Measurements from ENCODE around the gene MFSD1. TPM values are rescaled to one million over a fixed set of nuclear protein-coding genes. Genes with fewer than 3 reads are reported as not detected.

Gene MFSD1
- polyA plus RNA-seq, 1 of the 3 experiments (the other 2 are of a cell fraction), result 44.9 TPM

DNA sequence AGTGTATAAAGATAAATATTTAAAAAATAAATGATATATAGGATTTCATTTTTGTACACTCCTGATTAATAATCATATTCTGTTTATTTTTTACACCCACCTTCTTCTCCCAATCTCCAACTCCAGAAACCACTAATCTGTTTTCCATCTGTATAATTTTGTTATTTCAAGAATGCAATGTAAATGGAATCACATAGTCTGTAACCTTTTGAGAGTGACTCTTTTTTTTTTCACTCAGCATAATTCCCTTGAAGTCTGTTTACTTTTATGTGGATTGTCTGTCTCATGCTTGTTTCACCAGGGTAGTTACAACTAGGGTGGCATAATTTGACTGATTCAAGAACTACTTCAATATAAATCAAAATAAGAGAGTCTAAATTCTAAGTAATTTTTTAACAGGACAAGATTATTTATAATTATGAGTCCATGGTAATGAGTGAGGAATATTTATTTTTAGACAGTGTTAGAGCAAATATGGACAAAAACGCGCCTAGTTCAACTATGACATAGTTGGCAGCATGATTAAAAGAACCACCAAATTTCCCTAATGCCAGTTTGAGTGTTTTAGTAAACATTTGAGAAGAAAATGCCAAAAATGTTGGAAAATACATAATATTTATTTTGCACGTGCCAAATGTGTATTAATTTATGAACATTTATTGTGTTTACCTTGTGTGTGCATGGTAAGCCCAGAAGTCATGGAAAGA lies 19.4 kb upstream of the MFSD1 start:
- H3K4me2 ChIP-seq, result no peak overlapping the region
- H3K9ac ChIP-seq, result no peak overlapping the region

DNA sequence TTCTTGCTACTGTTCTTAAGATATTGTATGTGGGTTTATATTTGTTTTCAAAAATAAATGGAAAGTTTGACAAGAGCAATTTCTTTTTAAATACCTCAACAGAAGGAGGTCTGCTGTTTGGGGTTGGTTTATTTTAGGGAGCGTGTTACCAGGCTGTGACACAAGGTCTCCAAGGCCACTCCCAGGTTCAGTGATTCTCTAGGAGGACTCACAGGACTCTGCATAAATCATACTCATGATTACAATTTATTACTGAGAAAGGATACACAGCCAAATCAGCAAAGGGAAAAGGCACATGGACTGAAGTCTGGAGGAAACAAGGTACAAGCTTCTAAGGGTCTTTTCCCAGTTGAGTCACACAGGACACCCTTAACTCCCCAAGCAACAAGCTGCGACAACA lies 18.8 kb upstream of the MFSD1 start:
- TF ChIP-seq MEF2A (IDR thresholded peaks at IDR 0.05; ENCODE audit: borderline replicate concordance, low read depth) (no peak), EZH2phosphoT487 (IDR thresholded peaks at IDR 0.05; ENCODE audit: borderline replicate concordance, low read depth) (no peak), CHD2 (IDR thresholded peaks at IDR 0.05; ENCODE audit: low read length, partially characterized antibody) (no peak), SIN3A (IDR thresholded peaks at IDR 0.05; ENCODE audit: borderline replicate concordance, low read depth, low read length) (no peak), FOXJ3 (CRISPR knock-in tag; IDR thresholded peaks at IDR 0.05) (no peak), GATA2 (CRISPR knock-in tag; IDR thresholded peaks at IDR 0.05) (no peak), RXRA (IDR thresholded peaks at IDR 0.05; ENCODE audit: borderline replicate concordance, low read depth) (no peak), RAD21 (IDR thresholded peaks at IDR 0.05; ENCODE audit: low read length) (no peak)
- TF ChIP-seq, protein P1, sequence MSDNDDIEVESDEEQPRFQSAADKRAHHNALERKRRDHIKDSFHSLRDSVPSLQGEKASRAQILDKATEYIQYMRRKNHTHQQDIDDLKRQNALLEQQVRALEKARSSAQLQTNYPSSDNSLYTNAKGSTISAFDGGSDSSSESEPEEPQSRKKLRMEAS (IDR thresholded peaks at IDR 0.05; ENCODE audit: low read depth), result no peak
- CTCF ChIA-PET, result interaction anchor here (1.0 kb wide), 1 partner anchor 18 kb away, joined by 3 read pairs; no protein-coding TSS in a partner anchor
- Histone ChIP-seq H3K4me2 (no peak overlapping the region), H3K9me2 (no peaks in the 10 kb centered on the region), H3K36me3 (replicated peaks in 1 of 2; ENCODE audit: control insufficient read depth in 1 of 2, insufficient read depth in 2 of 2, low read length in 1 of 2) (peaks cover 0 to 4% of the 10 kb centered on the region in 2 experiments), H3K9me3 (0 out of 2 replicates have a peak, but pooled peaks cover 6% of the 10 kb centered on the region), H3K9ac (no peak overlapping the region), H3F3A (replicated peaks; ENCODE audit: insufficient read depth) (no peaks in the 10 kb centered on the region), H3K79me2 (ENCODE audit: insufficient read depth) (no peaks in the 10 kb centered on the region), H3K27ac (ENCODE audit: low read depth in 2 of 2, low read length in 1 of 2) (no peak overlapping the region), H3K27me3 (ENCODE audit: insufficient read depth) (no peaks in the 10 kb centered on the region), H2AFZ (ENCODE audit: low read depth) (no peak overlapping the region), H3K4me3 (ENCODE audit: low read depth in 2 of 2, low read length in 1 of 2) (no peak overlapping the region), H4K20me1 (ENCODE audit: insufficient read depth) (no peaks in the 10 kb centered on the region), H3K4me1 (ENCODE audit: control insufficient read depth in 1 of 2, insufficient read depth in 2 of 2, low read depth in 1 of 2, low read length in 1 of 2) (no peaks in the 10 kb centered on the region)
- WGBS (ENCODE audit: low lambda C conversion rate), result 83% methylated on average over 2 of the region's 2 CpGs
- POLR2A ChIA-PET, result no interaction called here
- no peak for DNase-seq

More for the DNA sequence above, 19.4 kb upstream of the MFSD1 start:
- no peaks in the 10 kb centered on the region for H4K20me1 ChIP-seq (ENCODE audit: insufficient read depth)
- 84% methylated on average over 3 of the region's 3 CpGs for WGBS (ENCODE audit: low lambda C conversion rate)
- no peaks in the 10 kb centered on the region for H3K4me1 ChIP-seq (ENCODE audit: control insufficient read depth in 1 of 2, insufficient read depth in 2 of 2, low read depth in 1 of 2, low read length in 1 of 2)
- TF ChIP-seq SMC3 (IDR thresholded peaks at IDR 0.05; ENCODE audit: low read depth, low read length) (no peak), GATA2 (CRISPR knock-in tag; IDR thresholded peaks at IDR 0.05) (no peak), FOSL2 (IDR thresholded peaks at IDR 0.05; ENCODE audit: borderline replicate concordance, low read depth) (no peak)
- TF ChIP-seq, protein P2, sequence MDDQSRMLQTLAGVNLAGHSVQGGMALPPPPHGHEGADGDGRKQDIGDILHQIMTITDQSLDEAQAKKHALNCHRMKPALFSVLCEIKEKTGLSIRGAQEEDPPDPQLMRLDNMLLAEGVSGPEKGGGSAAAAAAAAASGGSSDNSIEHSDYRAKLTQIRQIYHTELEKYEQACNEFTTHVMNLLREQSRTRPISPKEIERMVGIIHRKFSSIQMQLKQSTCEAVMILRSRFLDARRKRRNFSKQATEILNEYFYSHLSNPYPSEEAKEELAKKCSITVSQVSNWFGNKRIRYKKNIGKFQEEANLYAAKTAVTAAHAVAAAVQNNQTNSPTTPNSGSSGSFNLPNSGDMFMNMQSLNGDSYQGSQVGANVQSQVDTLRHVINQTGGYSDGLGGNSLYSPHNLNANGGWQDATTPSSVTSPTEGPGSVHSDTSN (IDR thresholded peaks at IDR 0.05), result no peak
- H3K79me2 ChIP-seq (ENCODE audit: insufficient read depth), result no peaks in the 10 kb centered on the region
- peaks cover 0 to 4% of the 10 kb centered on the region in 2 experiments for H3K36me3 ChIP-seq (replicated peaks in 1 of 2; ENCODE audit: control insufficient read depth in 1 of 2, insufficient read depth in 2 of 2, low read length in 1 of 2)
- no peak overlapping the region for H2AFZ ChIP-seq (ENCODE audit: low read depth)
- no peak for DNase-seq
- H3K4me3 ChIP-seq (ENCODE audit: low read depth in 2 of 2, low read length in 1 of 2), result no peak overlapping the region
- CTCF ChIA-PET, result interaction anchor here (1.0 kb wide), 1 partner anchor 17 kb away, joined by 3 read pairs; no protein-coding TSS in a partner anchor
- no peaks in the 10 kb centered on the region for H3F3A ChIP-seq (replicated peaks; ENCODE audit: insufficient read depth)
- H3K9me2 ChIP-seq, result no peaks in the 10 kb centered on the region
- no peak overlapping the region for H3K27ac ChIP-seq (ENCODE audit: low read depth in 2 of 2, low read length in 1 of 2)
- H3K9me3 ChIP-seq, result 0 out of 2 replicates have a peak, but pooled peaks cover 6% of the 10 kb centered on the region
- H3K27me3 ChIP-seq (ENCODE audit: insufficient read depth), result no peaks in the 10 kb centered on the region
- POLR2A ChIA-PET, result no interaction called here

All from SK-N-SH (cell line).